RWPE1 (cell line): ENCODE results near the gene PRKCZ.

Source experiments
- CTCF ChIA-PET: fragments of 350-600 bp; sonication (Branson Sonifier 250); formaldehyde crosslinking; extraction: SDS; loops from one replicate; lab custom pipeline; 2021; lab: Yijun Ruan, JAX
- POLR2A ChIA-PET: fragments of 400-600 bp; formaldehyde crosslinking; extraction: SDS; loops from one replicate; lab custom pipeline; 2020; ENCODE audit warnings: antibody characterized with exemption; ENCODE audit not compliant: low non-redundant PET; lab: Yijun Ruan, JAX
- DNase-seq: peaks from one replicate; pipeline ENCODE4 v3.0.0; 2012; ENCODE audit warnings: low spot score
- H3K27ac ChIP-seq: fragments of 450-650 bp; 2 replicates; pipeline ENCODE4 v1.5.1; 2017
- TF ChIP-seq, protein P1 (sequence below): fragments of 450-650 bp; conservative IDR thresholded peaks from 2 replicates; pipeline ENCODE4 v1.5.1; 2017; ENCODE audit warnings: low read depth, mild to moderate bottlenecking

Gene PRKCZ

GRCh38 chr1:2067981-2068380 is 17.8 kb downstream of the PRKCZ start:
- ChIA-PET CTCF (no interaction called here), POLR2A (no interaction called here)
- TF ChIP-seq, protein P1, sequence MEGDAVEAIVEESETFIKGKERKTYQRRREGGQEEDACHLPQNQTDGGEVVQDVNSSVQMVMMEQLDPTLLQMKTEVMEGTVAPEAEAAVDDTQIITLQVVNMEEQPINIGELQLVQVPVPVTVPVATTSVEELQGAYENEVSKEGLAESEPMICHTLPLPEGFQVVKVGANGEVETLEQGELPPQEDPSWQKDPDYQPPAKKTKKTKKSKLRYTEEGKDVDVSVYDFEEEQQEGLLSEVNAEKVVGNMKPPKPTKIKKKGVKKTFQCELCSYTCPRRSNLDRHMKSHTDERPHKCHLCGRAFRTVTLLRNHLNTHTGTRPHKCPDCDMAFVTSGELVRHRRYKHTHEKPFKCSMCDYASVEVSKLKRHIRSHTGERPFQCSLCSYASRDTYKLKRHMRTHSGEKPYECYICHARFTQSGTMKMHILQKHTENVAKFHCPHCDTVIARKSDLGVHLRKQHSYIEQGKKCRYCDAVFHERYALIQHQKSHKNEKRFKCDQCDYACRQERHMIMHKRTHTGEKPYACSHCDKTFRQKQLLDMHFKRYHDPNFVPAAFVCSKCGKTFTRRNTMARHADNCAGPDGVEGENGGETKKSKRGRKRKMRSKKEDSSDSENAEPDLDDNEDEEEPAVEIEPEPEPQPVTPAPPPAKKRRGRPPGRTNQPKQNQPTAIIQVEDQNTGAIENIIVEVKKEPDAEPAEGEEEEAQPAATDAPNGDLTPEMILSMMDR, result no peak
- DNase-seq, result no peak
- no peak overlapping the region for H3K27ac ChIP-seq

DNA sequence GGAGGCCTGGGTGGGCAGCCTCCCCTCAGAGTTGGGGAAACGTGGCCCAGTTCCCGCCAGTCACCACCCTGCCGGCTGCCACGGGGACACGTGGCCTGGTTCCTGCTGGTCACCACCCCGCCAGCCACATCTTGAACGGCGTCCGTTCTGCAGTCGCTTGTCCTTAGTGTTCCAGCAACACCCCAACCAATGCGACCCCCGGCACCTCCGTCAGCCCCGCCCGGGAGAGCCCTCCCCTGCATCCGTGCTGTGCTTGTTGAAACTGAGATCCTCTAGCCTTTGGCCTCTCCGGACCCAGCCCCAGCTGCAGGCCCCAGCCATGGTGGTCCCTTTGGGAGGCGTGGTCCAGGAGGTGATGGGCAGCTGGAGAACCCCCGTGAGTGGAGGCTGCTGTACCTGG is 18.7 kb downstream of the PRKCZ start:
- TF ChIP-seq, protein P1, result no peak
- CTCF ChIA-PET, result no interaction called here
- DNase-seq, result no peak
- POLR2A ChIA-PET, result no interaction called here
- H3K27ac ChIP-seq, result no peak overlapping the region

GRCh38 chr1:2070016-2070415 is 19.8 kb downstream of the PRKCZ start:
- CTCF ChIA-PET, result no interaction called here
- POLR2A ChIA-PET, result no interaction called here
- no peak for DNase-seq
- no peak overlapping the region for H3K27ac ChIP-seq
- TF ChIP-seq, protein P1, result no peak

- ChIA-PET POLR2A (no interaction called here), CTCF (no interaction called here)
- H3K27ac ChIP-seq, result no peak overlapping the region
- DNase-seq, result no peak
- TF ChIP-seq, protein P1, result no peak
Observed at GRCh38 chr1:2070800-2071530, 20.8 kb downstream of the PRKCZ start.

DNA sequence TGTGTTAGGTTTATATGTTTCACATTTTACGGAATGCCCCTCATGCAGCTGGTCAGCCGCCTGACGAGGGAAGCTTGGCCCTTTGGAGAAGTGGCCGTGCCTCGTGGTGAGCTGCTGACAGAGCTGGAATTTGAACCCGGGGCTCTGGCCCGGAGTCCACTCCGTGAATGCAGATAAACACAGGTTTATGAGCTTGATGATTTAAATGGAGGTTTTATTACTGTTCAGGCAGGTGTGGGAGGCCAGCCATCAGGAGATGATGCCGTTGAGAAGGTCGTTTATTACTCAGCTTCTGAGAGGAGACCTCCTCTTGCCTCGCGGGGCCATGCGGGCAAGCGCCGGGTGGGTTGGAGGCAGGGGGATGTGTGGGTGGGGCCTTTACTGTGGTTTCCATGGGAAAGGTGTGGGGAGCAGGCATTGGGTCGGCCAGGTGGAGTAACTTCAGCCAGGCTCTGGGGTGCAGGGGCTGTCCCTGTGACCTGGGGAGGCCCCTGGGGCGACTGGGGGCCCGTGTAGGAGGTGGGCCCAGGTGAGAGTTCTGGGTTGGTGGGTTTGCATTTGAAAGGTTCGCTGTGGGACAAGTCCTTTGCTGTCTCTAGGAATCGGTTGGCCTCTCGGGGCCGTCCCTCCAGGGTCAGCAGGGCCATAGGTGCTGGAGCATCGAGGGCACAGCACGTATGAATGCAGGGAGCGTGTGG is 22.0 kb downstream of the PRKCZ start:
- no peak for DNase-seq
- ChIA-PET POLR2A (no interaction called here), CTCF (no interaction called here)
- TF ChIP-seq, protein P1, result no peak
- H3K27ac ChIP-seq, result no peak overlapping the region

GRCh38 chr1:2072891-2073290 is 22.7 kb downstream of the PRKCZ start:
- TF ChIP-seq, protein P1, result no peak
- POLR2A ChIA-PET, result no interaction called here
- CTCF ChIA-PET, result interaction anchor here (0.6 kb wide), 1 partner anchor 15 kb away, joined by 4 read pairs; no protein-coding TSS in a partner anchor
- H3K27ac ChIP-seq, result no peak overlapping the region
- no peak for DNase-seq
